IPS DF 6.9 (cell line): ENCODE data around the gene NEK9.

Experiments used
- DNase-seq: peaks from one replicate; pipeline ENCODE4 v3.0.0-alpha.2; 2013; ENCODE audit warnings: low read depth, low spot score
- H3K27ac ChIP-seq: one replicate; pipeline ENCODE4 v1.5.1; 2013; ENCODE audit warnings: low read length, control low read depth
- H3K27me3 ChIP-seq: 2 replicates; pipeline ENCODE4 v1.6.1; 2013; ENCODE audit warnings: mild to moderate bottlenecking, low read length; ENCODE audit not compliant: control insufficient read depth, insufficient read depth
- H3K36me3 ChIP-seq: 2 replicates; pipeline ENCODE4 v1.6.1; 2013; ENCODE audit warnings: low read length; ENCODE audit not compliant: control insufficient read depth, insufficient read depth
- H3K4me1 ChIP-seq: 2 replicates; pipeline ENCODE4 v1.6.1; 2013; ENCODE audit warnings: low read length; ENCODE audit not compliant: control insufficient read depth, insufficient read depth
- H3K4me3 ChIP-seq: 2 replicates; pipeline ENCODE4 v1.5.1; 2013; ENCODE audit warnings: mild to moderate bottlenecking, low read length
- H3K9me3 ChIP-seq: 2 replicates; pipeline ENCODE4 v1.6.1; 2013; ENCODE audit warnings: low read length, inconsistent platforms; ENCODE audit not compliant: control insufficient read depth, insufficient read depth
- WGBS: extraction: QIAGEN DNeasy Blood & Tissue Kit; methylation state at CpG from one replicate; pipeline ENCODE4 v1.1.7; 2013; ENCODE audit warnings: mixed read lengths, missing lambda C conversion rate; ENCODE audit not compliant: insufficient read length, insufficient coverage; 5-methylcytosine and 5-hydroxymethylcytosine counted together

Gene NEK9

GRCh38 chr14:75147423-75148071 lies 20.7 kb upstream of the NEK9 start:
- H3K36me3 ChIP-seq: no peaks in the 10 kb centered on the region; the same call in 1 of the 2 replicates
- no peak overlapping the region for H3K4me3 ChIP-seq
- no CpG with 5 or more reads among the region's 13 CpGs for WGBS
- H3K4me1 ChIP-seq: no peaks in the 10 kb centered on the region
- H3K9me3 ChIP-seq: no peaks in the 10 kb centered on the region
- no peaks in the 10 kb centered on the region for H3K27me3 ChIP-seq
- no peak overlapping the region for H3K27ac ChIP-seq
- DNase-seq: no peak

- H3K27ac ChIP-seq: no peak overlapping the region
- H3K9me3 ChIP-seq: no peaks in the 10 kb centered on the region
- no peak for DNase-seq
- no peaks in the 10 kb centered on the region; the same call in 1 of the 2 replicates for H3K36me3 ChIP-seq
- no peaks in the 10 kb centered on the region for H3K27me3 ChIP-seq
- no CpG with 5 or more reads among the region's 5 CpGs for WGBS
- H3K4me1 ChIP-seq: no peaks in the 10 kb centered on the region
- H3K4me3 ChIP-seq: no peak overlapping the region
Observed at GRCh38 chr14:75144944-75145343, 18.1 kb upstream of the NEK9 start.

GRCh38 chr14:75143761-75144527 lies 17.1 kb upstream of the NEK9 start:
- H3K27me3 ChIP-seq: no peaks in the 10 kb centered on the region
- no peak for DNase-seq
- no CpG with 5 or more reads among the region's 9 CpGs for WGBS
- H3K4me3 ChIP-seq: no peak overlapping the region
- H3K9me3 ChIP-seq: no peaks in the 10 kb centered on the region
- no peak overlapping the region for H3K27ac ChIP-seq
- no peaks in the 10 kb centered on the region; the same call in 1 of the 2 replicates for H3K36me3 ChIP-seq
- H3K4me1 ChIP-seq: no peaks in the 10 kb centered on the region

GRCh38 chr14:75142494-75142893 lies 15.6 kb upstream of the NEK9 start:
- H3K27ac ChIP-seq: no peak overlapping the region
- no peaks in the 10 kb centered on the region; the same call in 1 of the 2 replicates for H3K36me3 ChIP-seq

GRCh38 chr14:75141967-75142366 lies 15.1 kb upstream of the NEK9 start:
- no peak for DNase-seq
- Histone ChIP-seq H3K36me3 (no peaks in the 10 kb centered on the region; the same call in 1 of the 2 replicates), H3K4me1 (no peaks in the 10 kb centered on the region), H3K9me3 (no peaks in the 10 kb centered on the region), H3K27me3 (no peaks in the 10 kb centered on the region), H3K27ac (no peak overlapping the region), H3K4me3 (no peak overlapping the region)

More at GRCh38 chr14:75142494-75142893, 15.6 kb upstream of the NEK9 start:
- Histone ChIP-seq H3K9me3 (no peaks in the 10 kb centered on the region), H3K4me3 (no peak overlapping the region), H3K27me3 (no peaks in the 10 kb centered on the region), H3K4me1 (no peaks in the 10 kb centered on the region)
- WGBS: no CpG with 5 or more reads among the region's 1 CpG
- no peak for DNase-seq

GRCh38 chr14:75141062-75141461 lies 14.2 kb upstream of the NEK9 start:
- DNase-seq: no peak
- H3K4me1 ChIP-seq: no peaks in the 10 kb centered on the region
- no peaks in the 10 kb centered on the region for H3K9me3 ChIP-seq
- H3K36me3 ChIP-seq: no peaks in the 10 kb centered on the region; the same call in 1 of the 2 replicates
- no CpG with 5 or more reads among the region's 2 CpGs for WGBS
- no peak overlapping the region for H3K27ac ChIP-seq
- no peak overlapping the region for H3K4me3 ChIP-seq
- no peaks in the 10 kb centered on the region for H3K27me3 ChIP-seq

GRCh38 chr14:75140620-75141019 lies 13.8 kb upstream of the NEK9 start:
- no peaks in the 10 kb centered on the region; the same call in 1 of the 2 replicates for H3K36me3 ChIP-seq
- WGBS: no CpG with 5 or more reads among the region's 2 CpGs
- DNase-seq: no peak
- H3K27ac ChIP-seq: no peak overlapping the region
- H3K4me3 ChIP-seq: no peak overlapping the region
- H3K27me3 ChIP-seq: no peaks in the 10 kb centered on the region
- no peaks in the 10 kb centered on the region for H3K9me3 ChIP-seq
- no peaks in the 10 kb centered on the region for H3K4me1 ChIP-seq

GRCh38 chr14:75139185-75139584 lies 12.3 kb upstream of the NEK9 start:
- no peak for DNase-seq
- no peaks in the 10 kb centered on the region for H3K4me1 ChIP-seq
- H3K4me3 ChIP-seq: no peak overlapping the region
- H3K9me3 ChIP-seq: no peaks in the 10 kb centered on the region
- H3K27me3 ChIP-seq: no peaks in the 10 kb centered on the region
- peaks cover 4% of the 10 kb centered on the region; the same call in 1 of the 2 replicates for H3K36me3 ChIP-seq
- no peak overlapping the region for H3K27ac ChIP-seq
- no CpG with 5 or more reads among the region's 2 CpGs for WGBS

GRCh38 chr14:75138492-75138891 lies 11.6 kb upstream of the NEK9 start:
- no peaks in the 10 kb centered on the region for H3K4me1 ChIP-seq
- DNase-seq: no peak
- no peaks in the 10 kb centered on the region for H3K27me3 ChIP-seq
- no peak overlapping the region for H3K27ac ChIP-seq
- WGBS: no CpG with 5 or more reads among the region's 1 CpG
- no peak overlapping the region for H3K4me3 ChIP-seq
- no peaks in the 10 kb centered on the region for H3K9me3 ChIP-seq
- peaks cover 6% of the 10 kb centered on the region; the same call in 1 of the 2 replicates for H3K36me3 ChIP-seq

GRCh38 chr14:75134644-75135043 lies 7.8 kb upstream of the NEK9 start:
- no peak overlapping the region for H3K27ac ChIP-seq
- H3K36me3 ChIP-seq: peaks cover 6% of the 10 kb centered on the region; the same call in 1 of the 2 replicates

More at GRCh38 chr14:75134644-75135043, 7.8 kb upstream of the NEK9 start:
- WGBS: no CpG with 5 or more reads among the region's 6 CpGs
- DNase-seq: no peak
- Histone ChIP-seq H3K4me1 (no peaks in the 10 kb centered on the region), H3K27me3 (no peaks in the 10 kb centered on the region), H3K4me3 (no peak overlapping the region), H3K9me3 (no peaks in the 10 kb centered on the region)
